GM12864 (cell line): ENCODE data around the gene ASB8.

Experiments
- DNase-seq: peaks from one replicate; pipeline ENCODE4 v3.0.0-alpha.2; 2011; ENCODE audit warnings: low read depth
- H3K4me3 ChIP-seq: 2 replicates; pipeline ENCODE4 v1.5.1; 2011; ENCODE audit warnings: mild to moderate bottlenecking, low read depth, low read length, control low read depth
- TF ChIP-seq, protein P1 (sequence below): IDR thresholded peaks from 2 replicates; pipeline ENCODE4 v1.5.1; 2011; ENCODE audit warnings: low read depth, mild to moderate bottlenecking, moderate library complexity, low read length, control low read depth, inconsistent platforms; ENCODE audit errors: missing control alignments

The ASB8 gene

DNA sequence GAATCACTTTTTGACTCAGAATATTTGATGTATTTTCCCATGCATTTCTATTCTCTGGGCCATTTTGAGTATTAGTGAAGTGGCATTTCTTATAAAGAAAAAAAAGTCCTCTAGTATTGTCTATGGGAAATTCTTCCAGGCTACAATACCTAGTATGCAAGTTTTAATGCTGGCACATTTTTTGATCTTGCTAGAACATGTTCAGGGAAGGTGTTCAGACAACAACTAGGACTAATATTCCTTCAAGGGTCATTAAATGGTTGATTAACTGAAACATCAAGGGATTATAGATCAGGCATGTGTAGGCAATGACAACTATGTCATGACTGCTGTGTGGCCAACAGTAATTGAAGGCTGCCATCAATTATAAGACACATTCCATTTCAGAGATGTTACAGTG, 33.8 kb upstream of the ASB8 start:
- no peak for DNase-seq
- TF ChIP-seq, protein P1, sequence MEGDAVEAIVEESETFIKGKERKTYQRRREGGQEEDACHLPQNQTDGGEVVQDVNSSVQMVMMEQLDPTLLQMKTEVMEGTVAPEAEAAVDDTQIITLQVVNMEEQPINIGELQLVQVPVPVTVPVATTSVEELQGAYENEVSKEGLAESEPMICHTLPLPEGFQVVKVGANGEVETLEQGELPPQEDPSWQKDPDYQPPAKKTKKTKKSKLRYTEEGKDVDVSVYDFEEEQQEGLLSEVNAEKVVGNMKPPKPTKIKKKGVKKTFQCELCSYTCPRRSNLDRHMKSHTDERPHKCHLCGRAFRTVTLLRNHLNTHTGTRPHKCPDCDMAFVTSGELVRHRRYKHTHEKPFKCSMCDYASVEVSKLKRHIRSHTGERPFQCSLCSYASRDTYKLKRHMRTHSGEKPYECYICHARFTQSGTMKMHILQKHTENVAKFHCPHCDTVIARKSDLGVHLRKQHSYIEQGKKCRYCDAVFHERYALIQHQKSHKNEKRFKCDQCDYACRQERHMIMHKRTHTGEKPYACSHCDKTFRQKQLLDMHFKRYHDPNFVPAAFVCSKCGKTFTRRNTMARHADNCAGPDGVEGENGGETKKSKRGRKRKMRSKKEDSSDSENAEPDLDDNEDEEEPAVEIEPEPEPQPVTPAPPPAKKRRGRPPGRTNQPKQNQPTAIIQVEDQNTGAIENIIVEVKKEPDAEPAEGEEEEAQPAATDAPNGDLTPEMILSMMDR = no peak

DNA sequence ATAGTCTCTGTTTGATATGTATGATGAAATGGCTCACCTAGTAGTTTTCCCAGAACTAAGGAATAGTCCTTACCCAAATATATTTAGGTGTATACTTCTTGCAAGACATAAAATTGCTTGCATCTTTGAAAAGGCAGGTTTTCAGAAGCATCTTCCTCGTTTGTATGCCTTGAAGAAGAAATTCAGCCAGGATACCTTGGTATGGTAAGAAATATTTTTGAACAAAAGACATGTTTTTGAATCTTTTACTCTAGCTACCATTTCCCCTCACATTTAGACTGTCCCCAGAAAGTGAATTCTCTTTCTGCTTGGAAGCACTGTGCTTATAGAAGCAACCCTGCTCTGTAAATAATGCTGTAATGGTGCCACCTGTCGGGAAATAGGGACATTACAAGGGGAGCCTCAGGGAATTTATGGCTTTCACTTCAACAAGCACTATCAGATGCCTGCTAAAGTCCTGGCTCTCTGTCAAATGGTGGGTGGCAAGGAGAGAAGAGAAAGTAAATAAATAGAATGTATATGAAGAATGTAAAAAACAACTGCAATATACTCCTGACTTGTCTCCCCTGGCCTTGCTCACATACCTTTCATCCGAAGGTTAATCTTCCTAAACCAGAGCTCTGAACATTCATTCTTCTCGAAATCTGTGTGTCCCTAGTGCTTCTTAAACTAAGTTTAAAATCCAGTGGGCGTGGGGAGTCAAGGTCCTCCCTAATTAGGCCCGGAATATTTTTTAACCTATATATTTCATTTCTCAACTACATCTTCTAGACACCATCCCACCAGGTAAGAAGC, 32.2 kb upstream of the ASB8 start:
- no peak overlapping the region for H3K4me3 ChIP-seq
- TF ChIP-seq, protein P1 = peak; percentile 83
- no peak for DNase-seq

More for the DNA sequence above, 33.8 kb upstream of the ASB8 start:
- no peak overlapping the region for H3K4me3 ChIP-seq

DNA sequence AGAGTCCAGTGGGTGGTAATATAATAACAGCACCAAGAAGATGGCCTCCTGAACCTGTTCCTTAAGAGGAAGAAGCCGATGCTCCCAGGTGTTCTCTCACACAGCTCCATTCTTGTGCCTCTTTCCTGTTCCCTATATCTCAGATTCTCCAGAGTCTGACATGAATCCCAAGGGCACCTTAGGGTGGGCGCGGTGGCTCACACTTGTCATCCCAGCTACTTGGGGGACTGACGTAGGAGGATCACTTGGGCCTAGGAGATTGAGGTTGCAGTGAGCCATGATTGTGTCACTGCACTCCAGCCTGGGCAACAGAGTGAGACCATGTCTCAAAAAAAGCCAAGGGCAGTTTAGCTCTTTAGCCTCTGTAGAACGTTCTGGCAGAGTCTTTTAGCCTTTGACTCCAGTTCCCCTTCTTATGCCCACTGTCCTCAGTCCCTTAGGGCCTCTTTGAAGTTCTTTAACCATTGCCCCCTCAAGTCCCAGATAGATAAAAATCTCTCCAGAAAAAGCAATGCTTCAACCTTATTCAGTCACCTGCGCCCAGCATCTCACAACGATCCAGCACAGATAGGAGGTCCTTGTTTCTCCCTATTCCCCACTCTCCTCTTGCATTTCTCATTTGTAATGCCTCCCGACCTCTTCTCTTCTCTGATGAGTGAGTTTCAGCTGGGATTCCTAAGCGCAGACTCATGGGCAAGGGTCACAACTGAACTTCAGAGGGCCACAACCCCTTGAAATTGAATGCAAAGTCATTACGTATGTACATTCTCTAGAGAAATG, 30.8 kb upstream of the ASB8 start:
- TF ChIP-seq, protein P1 = no peak
- DNase-seq = no peak
- no peak overlapping the region for H3K4me3 ChIP-seq

DNA sequence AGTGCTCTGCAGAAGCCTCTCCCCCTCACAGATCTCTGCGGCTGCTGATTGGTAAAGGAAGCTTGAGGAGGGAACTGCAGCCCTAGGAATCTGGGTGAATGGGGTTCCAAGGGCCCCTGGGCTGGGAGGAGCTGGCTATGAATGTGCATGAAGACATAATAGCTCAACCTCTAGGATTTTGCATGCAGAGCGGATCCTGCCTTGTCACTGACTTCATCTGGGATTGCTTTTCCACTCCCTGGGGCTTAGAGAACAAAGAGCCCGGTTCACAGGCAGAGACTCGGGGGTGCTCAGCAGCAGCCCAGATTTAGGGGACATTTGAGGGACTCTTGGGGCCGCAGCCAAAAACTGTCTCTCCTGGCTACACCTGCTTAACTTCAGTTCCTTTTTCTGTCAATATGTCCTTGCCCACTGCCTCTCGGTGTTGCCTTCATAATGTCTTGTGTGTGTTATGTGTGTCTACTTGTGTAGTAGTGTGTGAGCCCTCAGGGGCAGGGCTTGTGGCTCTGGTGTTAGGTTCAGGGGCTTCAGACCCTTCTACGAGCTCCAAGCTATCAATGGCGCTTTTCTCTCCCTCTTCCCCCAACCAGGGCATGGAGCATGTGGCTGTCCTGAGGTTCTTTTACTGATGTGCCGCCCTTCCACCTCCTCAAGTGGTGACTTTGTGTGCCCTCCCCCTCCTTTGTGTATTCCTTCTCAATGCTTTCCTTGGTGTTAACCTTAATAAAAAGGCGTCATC, 28.0 kb upstream of the ASB8 start:
- H3K4me3 ChIP-seq = no peak overlapping the region
- DNase-seq = no peak

DNA sequence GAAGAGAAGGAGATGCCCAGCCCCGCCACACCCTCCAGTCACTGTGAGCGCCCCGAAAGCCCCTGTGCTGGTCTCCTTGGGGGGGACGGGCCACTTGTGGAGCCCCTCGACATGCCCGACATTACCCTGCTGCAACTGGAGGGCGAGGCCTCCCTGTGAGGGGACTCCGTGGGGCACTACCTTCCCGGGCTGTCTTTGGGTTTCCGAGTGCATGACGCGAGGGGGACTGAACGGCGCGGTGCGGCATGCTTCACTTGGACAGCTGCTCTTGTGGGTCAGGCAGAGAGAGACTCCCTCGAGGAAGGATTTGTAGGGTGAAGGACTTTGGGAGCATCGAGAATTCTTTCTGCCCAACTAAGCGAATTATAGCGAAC, 27.2 kb upstream of the ASB8 start:
- DNase-seq = no peak
- no peak overlapping the region for H3K4me3 ChIP-seq
- TF ChIP-seq, protein P1 = no peak

More for the DNA sequence above, 28.0 kb upstream of the ASB8 start:
- TF ChIP-seq, protein P1 = no peak

DNA sequence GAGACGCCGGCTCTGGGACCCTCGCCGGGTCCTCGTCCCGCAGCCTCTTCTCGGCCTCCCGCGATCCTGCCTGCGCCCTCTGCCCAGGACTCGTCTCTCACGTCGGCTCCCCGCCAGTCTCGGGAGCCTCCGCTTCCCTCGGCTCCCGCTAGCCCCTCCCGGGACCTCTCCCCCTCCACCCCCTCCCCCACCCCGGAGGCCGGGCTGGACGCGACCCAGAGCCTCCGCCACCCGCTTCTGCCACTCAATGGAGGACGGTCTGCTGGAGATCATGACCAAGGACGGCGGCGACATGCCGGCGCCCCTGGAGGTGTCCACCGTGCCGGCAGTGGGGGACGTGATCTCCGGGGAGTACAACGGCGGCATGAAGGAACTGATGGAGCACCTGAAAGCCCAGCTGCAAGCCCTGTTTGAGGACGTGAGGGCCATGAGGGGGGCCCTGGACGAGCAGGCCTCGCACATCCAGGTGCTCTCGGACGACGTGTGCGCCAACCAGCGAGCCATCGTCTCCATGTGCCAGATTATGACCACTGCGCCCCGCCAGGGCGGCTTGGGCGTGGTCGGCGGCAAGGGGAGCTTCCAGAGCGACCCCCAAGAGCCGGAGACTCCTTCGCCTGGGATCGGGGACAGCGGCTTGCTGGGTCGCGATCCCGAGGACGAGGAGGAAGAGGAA, 26.7 kb upstream of the ASB8 start:
- peak overlapping the region; percentile 69 for H3K4me3 ChIP-seq
- TF ChIP-seq, protein P1 = no peak
- DNase-seq = no peak
